GM21447 (cell line): ENCODE measurements around the gene SMARCD3.

Experiments
- ATAC-seq: cut with Tn5 transposase; IDR thresholded peaks from one replicate; pipeline ENCODE4 v1.9.1; 2021; ENCODE audit not compliant: unreplicated experiment

SMARCD3 gene

DNA sequence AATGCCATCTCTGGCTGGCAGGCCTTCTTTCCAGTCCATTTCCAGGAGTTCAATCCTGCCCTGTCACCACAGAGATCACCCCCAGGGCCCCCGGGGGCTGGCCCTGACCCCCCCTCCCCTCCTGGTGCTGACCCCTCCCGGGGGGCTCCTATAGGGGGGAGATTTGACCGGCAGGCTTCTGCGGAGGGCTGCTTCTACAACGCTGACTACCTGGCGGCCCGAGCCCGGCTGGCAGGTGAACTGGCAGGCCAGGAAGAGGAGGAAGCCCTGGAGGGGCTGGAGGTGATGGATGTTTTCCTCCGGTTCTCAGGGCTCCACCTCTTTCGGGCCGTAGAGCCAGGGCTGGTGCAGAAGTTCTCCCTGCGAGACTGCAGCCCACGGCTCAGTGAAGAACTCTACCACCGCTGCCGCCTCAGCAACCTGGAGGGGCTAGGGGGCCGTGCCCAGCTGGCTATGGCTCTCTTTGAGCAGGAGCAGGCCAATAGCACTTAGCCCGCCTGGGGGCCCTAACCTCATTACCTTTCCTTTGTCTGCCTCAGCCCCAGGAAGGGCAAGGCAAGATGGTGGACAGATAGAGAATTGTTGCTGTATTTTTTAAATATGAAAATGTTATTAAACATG lies 10.2 kb downstream of the SMARCD3 start:
- ATAC-seq, result no peak

DNA sequence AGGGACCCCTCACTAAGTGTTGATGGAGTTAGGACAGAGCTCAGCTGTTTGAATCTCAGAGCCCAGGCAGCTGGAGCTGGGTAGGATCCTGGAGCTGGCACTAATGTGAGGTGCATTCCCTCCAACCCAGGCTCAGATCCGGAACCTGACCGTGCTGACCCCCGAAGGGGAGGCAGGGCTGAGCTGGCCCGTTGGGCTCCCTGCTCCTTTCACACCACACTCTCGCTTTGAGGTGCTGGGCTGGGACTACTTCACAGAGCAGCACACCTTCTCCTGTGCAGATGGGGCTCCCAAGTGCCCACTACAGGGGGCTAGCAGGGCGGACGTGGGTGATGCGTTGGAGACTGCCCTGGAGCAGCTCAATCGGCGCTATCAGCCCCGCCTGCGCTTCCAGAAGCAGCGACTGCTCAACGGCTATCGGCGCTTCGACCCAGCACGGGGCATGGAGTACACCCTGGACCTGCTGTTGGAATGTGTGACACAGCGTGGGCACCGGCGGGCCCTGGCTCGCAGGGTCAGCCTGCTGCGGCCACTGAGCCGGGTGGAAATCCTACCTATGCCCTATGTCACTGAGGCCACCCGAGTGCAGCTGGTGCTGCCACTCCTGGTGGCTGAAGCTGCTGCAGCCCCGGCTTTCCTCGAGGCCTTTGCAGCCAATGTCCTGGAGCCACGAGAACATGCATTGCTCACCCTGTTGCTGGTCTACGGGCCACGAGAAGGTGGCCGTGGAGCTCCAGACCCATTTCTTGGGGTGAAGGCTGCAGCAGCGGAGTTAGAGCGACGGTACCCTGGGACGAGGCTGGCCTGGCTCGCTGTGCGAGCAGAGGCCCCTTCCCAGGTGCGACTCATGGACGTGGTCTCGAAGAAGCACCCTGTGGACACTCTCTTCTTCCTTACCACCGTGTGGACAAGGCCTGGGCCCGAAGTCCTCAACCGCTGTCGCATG lies 11.0 kb downstream of the SMARCD3 start:
- no peak for ATAC-seq

DNA sequence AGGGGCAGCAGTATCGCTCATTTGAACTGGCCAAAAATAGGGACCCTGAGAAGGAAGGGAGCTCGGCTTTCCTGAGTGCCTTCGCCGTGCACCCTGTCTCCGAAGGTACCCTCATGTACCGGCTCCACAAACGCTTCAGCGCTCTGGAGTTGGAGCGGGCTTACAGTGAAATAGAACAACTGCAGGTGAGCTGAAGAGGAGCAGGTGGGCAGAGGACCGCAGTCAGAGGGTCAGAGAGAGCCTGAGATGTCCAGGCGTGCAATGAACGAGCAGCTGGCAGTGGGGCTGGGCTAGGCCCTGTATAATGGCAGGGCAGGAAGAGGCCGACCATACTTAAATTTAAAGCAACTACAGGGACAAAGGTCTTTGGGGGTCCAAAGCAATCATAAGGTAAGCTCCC lies 12.1 kb downstream of the SMARCD3 start:
- ATAC-seq, result no peak

DNA sequence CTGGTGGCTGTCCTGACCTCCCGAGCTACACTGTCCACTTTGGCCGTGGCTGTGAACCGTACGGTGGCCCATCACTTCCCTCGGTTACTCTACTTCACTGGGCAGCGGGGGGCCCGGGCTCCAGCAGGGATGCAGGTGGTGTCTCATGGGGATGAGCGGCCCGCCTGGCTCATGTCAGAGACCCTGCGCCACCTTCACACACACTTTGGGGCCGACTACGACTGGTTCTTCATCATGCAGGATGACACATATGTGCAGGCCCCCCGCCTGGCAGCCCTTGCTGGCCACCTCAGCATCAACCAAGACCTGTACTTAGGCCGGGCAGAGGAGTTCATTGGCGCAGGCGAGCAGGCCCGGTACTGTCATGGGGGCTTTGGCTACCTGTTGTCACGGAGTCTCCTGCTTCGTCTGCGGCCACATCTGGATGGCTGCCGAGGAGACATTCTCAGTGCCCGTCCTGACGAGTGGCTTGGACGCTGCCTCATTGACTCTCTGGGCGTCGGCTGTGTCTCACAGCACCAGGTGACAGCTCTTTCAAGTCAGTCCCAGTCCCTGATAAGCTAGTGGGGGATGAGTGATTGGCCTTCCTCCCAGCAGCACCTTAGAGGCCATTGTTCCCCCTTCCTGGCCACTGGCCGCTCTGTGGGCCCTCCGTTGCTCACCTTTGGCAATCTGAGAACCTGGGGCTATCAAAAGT lies 13.3 kb downstream of the SMARCD3 start:
- ATAC-seq, result no peak

DNA sequence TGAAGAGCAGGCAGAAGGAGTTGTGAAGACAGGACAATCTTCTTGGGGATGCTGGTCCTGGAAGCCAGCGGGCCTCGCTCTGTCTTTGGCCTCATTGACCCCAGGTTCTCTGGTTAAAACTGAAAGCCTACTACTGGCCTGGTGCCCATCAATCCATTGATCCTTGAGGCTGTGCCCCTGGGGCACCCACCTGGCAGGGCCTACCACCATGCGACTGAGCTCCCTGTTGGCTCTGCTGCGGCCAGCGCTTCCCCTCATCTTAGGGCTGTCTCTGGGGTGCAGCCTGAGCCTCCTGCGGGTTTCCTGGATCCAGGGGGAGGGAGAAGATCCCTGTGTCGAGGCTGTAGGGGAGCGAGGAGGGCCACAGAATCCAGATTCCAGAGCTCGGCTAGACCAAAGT lies 14.7 kb downstream of the SMARCD3 start:
- ATAC-seq, result no peak

DNA sequence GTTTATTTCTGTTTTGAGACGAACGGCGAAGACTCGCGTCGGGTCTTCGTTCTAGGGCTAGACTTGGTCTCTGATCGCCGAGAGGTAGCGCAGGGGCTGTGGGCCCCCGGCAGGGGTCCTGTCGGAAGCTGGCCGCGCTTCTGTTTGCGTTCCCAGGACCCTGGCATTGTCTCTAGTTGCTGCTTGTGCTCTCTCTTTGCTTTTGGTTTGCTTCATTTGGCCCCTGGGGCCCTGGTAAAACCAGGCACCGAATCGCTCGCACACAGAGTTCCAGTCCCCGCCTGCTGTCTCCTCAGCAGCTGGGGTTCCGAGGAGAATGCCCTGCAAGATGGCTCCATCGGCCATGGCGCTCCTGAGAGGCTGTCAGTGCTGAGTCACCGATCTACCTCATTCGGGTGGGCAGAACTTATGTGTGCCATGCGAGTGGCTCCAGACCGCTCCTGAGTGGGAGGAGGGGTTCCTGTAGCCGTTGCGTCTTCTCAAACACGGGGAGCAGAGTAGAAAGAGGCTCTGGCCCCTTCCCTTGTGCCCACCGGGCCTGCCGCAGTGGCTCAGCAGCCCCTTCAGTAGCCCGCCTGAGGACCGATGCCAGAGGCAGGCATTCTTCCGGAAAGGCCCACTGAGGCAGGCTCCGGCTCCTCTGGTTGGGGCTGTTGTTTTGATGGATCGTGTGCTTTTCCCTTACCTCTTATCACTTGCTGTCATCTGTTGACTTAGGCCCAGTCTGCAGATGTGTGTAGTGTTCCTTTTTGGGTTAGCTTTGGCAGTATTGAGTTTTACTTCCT lies 15.4 kb downstream of the SMARCD3 start:
- ATAC-seq, result peak; percentile 30

DNA sequence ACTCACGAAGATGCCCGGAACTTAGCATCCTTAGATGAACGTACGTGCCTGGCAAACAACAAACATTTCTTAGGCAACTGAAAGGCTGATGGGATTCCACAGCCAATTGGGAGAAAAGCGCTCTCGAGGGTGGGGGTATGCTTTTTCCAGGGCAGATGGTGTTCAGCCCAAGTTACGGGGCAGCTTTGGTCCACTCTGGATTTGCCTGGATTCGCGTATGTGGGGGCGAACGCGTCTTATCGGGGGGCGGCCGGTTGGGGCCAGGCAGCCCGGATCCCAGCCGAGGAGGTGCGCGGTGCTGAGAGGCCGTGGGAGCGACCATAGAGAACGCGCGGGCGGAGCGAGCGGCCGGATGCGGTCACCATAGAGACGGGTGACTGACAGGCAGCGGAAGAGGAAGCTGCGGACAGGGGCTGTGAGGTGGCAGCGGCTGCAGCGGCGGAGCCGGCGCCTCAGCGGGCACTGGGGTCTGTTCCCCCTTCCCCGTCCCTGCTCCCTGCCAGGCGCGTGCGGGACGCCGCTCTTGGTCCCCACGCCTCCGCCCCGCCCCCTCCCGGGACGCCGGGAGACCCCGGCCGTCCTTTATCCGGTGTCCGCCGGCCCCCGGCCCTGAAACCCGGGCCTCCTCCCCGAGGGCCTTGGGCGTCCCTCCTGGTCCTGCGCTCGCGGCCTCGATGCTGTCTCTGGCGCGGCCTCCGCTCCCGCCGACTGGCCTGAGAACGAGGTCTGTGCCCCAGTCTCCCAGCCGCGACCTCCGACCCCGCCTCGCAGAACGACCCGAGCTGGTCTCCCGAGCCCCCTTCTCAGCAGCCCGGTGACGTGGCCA lies 16.2 kb downstream of the SMARCD3 start, which contains the start of gene CHPF2:
Gene CHPF2 (plus strand): TSS at position 393 of the 826 bp plus-strand sequence. CDS start 1,529 bp downstream, outside the sequence.
- peak; percentile 96 for ATAC-seq

DNA sequence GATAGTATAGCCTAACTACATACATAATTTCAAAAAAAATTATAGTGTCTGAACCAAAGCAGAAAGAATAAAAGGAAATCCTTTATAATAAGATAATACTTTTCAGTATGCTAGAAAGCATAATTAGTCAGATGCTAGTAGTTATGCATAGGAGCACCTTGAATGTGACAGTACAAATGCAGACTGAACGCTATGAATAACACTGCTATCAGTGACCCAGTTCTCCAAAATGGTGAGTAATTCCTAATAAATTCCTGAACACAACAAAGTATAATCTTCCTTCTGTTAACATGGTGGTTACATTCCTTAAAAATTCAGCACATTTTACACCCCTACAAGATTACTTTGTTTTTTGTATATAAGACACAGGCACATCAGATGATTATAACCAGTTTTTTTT lies 17.4 kb downstream of the SMARCD3 start:
- no peak for ATAC-seq

DNA sequence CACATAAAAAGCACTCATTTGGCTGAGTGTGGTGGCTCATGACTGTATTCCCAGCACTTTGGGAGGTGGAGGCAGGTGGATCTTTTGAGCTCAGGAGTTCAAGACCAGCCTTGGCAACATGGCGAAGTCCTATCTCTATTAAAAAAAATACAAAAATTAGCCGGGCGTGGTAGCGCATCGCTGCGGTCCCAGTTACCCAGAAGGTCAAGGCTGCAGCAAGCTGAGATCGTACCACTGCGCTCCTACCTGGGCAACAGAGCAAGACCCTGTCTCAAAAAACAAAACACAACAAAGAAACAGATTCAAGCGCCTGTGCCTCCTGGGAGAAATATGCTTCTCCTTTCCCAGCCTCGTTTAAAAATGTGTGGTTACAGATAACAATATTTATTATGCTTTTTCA lies 19.2 kb downstream of the SMARCD3 start:
- ATAC-seq, result no peak

DNA sequence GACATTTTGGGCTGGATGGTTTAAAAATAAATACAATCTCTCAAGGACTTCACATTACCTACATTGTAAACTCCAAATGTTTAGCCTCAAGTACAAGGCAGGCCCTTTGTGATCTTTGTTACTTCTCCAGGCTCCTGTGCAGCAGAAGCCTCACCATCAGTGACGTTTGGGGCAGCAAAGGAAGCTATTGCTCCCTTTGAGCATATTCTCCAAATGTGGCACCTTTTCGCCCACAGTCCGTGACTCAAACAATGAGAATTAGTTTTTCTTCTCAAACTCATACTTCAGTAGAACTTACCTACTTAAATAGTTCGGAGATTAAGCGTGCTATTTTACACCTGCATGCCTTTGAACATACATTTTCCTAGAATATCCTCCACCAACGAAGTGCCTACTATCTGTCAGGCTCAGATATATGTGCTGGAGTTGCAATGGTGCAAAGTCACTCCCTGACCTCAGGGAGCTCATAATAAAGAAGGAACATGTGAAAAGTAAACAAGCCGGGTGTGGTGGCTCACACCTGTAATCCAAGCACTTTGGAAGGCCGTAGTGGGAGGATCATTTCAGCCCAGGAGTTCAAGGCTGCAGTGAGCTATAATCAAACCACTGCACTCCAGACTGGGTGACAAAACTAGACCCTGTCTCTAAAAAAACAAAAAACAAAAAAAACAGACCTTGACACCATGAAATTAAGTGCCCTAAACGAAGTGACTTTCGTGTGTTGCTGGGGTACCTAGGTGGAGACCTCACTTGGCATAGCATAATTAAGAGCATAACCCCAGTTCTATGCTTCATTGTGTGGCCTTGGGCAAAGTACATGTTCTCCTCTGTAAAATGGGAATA lies 20.2 kb downstream of the SMARCD3 start:
- no peak for ATAC-seq

DNA sequence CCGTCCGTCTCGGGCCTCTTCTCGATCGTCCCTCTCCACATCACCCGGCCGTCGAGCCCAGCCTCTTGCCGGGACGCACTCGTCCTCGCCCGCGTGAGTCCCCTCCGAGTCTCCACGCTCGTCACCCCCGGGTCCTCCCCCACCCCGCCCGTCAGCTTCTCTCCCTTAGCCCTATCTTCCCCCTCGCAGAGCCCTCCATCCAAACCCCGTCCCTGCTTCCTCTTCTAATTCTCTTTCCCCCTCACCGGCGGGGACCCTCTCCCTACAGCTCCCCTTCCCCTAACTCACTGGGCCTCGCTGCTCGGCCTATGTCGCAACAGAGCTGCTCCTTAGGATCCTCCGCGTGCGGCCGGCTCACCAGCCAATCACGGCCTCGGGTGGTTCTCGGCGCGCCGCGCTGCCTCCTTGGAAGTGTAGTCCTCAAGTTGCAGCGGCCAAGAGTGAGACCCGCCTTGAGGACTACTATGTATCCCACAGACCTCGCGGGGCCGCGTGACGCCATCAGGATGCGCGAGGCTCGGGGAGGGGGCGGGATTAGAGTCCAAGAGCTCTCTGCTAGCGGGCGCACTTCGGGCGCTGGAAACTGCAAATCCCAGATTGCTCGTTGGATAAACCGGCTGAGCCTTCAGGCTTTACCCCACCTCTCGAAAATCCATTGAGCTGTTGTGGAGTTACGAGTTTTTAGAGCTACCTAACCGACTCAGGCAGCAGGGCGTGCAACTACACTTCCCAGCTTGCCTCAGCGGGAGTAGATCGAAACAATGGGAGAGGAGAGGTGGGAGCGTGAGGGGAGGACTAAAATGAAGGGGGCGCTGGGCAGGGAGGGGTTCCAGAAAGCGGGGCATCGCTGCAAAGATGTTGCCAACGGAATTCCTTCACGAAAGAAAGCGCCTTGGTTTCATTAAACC lies 21.4 kb downstream of the SMARCD3 start, which contains the start of gene ABCF2:
Gene ABCF2 (minus strand): TSS at position 331 of the 908 bp plus-strand sequence. CDS start 747 bp downstream, outside the sequence.
- peak; percentile 98 for ATAC-seq

DNA sequence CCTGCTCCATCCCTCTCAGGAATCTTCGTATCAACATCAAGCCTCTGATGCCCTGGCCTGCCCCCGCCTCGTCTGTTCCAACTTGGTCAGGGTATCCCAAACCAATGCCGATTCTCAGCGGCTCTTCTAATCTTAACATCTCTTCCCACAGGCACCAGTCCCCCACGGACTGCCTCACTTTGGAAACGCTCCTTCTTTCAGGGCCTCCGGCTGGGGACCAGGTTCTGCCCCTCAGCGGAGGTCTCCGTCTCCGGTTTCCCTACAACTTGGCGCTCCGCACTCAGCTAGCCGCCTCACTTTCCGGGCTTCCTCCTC lies 22.0 kb downstream of the SMARCD3 start:
- peak; percentile 13 for ATAC-seq

DNA sequence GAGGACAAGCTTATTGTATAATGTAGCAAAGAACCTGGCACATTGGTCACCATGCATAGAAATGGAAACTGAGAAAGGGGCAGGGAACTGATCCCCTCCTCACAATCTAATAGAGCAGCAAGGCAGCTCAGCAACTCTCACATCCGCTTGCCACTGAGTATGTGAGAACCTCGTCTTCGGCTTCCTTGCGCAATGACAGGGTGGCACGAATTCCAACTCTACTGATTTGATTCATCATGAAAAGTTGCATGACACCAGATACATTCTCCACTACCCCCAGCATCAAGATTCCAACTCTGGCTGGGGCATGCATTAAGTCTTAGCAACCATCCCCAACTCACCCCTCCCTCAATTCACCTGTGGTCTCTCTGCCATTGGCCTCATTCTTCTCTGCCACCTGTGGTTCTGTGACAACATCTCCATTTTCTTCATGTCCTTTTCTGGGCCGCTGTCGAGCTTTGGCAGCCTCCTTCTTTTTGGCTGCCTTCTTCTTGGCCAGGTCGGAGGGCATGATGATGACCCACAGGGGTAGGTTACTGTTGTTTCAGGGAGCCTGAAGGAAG lies 22.5 kb downstream of the SMARCD3 start:
- no peak for ATAC-seq

DNA sequence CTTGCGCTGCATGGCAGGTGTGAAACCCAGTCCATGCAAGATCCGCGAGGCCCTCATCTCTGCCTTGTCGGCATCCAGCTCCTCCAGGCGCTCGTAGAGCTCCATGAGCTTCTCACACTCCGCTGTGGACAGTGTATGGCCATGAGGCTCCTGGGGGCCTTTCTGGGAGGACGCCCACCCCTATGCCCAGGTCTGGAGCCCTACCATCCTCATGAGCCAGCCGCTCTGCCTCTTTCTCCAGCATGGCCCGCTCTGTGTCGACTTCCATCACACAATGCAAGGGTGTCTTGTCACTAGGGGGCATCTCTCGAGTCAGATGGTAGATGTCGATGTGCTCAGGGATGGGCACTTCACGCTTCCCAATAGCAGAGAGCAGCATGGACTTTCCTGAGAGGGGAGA lies 24.8 kb downstream of the SMARCD3 start:
- no peak for ATAC-seq

DNA sequence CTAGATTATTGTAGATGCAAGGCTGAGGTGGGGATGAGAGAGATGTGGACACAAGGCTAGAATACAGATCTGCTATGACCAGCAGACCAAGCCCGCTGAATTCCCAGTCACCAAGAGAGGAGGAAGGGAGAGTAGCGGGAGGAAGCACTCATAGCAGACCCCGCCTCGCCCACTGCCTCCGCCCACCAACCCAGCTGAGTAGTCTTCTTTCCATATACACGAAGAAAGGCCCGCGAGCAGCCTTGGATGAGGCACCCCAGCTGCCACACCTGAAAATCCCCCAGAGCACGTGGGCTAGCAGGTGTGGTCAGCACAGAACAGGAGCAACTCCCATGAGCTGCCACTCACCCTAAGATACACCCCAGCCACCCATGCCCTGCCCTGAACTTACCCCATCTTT lies 30.3 kb downstream of the SMARCD3 start:
- no peak for ATAC-seq

DNA sequence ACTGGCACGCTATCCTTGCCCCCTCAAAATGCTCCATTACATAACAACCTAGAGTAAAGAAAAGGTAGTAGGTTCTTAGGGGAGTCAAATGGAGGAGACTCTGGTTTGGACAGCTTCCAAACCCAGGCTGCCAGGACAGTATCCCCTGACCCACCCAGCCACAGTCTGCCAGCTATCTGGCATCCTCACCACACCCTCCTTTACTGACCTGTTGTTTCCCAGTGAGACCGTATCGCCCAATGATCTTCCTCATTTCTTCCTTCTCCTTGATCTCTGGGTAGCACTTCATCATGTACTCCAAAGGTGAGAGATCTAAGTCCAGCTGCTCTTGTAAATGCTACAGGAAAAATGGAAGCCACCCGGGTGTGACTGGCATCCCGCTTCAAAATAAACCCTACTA lies 33.1 kb downstream of the SMARCD3 start:
- no peak for ATAC-seq

DNA sequence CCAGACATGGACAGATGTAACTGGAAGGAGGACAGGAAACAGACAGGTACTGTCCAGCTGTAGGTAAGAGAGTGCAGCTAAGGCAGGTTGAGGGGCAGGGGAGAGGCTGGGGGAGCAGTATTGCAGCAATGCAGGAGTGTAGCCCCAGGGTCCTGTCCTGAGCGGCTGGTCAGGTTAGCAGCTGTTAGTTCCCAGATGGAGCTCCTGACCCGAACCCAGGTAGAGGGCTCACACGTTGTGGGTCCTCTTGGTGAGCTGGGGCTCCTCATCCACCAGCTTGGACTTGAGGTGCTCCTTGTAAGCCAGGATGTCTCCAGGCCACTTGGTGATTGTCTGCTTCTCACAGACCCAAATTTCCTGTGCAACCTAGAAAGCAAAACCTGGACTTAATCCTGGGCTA lies 34.7 kb downstream of the SMARCD3 start:
- ATAC-seq, result no peak

DNA sequence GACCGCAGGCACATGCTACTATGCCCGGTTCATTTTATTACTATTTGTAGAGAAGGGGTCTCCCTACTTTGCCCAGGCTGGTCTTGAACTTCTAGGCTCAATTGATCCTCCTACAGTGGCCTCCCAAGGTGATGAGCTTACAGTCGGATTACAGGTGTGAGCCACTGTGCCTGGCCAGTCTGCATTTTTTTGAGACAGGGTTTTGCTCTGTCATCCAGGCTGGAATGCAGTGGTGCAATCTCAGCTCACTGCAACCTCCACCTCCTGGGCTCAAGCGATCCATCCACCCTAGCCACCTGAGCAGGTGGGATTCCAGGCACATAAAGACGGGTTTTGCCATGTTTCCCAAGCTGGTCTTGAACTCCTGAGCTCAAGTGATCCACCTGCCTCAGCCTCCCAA lies 35.9 kb downstream of the SMARCD3 start:
- no peak for ATAC-seq
